ENCODE data around the gene SMIM10.
A peak's percentile ranks its signal among the peaks of the same experiment; 100 is the strongest.

GRCh38 chrX:134999469-134999868, 8.7 kb downstream of the SMIM10 start:
- TF ChIP-seq, protein P1, sequence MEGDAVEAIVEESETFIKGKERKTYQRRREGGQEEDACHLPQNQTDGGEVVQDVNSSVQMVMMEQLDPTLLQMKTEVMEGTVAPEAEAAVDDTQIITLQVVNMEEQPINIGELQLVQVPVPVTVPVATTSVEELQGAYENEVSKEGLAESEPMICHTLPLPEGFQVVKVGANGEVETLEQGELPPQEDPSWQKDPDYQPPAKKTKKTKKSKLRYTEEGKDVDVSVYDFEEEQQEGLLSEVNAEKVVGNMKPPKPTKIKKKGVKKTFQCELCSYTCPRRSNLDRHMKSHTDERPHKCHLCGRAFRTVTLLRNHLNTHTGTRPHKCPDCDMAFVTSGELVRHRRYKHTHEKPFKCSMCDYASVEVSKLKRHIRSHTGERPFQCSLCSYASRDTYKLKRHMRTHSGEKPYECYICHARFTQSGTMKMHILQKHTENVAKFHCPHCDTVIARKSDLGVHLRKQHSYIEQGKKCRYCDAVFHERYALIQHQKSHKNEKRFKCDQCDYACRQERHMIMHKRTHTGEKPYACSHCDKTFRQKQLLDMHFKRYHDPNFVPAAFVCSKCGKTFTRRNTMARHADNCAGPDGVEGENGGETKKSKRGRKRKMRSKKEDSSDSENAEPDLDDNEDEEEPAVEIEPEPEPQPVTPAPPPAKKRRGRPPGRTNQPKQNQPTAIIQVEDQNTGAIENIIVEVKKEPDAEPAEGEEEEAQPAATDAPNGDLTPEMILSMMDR (IDR thresholded peaks at IDR 0.05): peak in 4 of 6 experiments; percentile 10 to 42 (median 32)
- no peak for TF ChIP-seq POLR2A (IDR thresholded peaks at IDR 0.05)

All from thyroid gland (tissue), 4 donors.